ENCODE data around the gene TSSC4. TPM values are rescaled to one million over a fixed set of nuclear protein-coding genes. Genes with fewer than 3 reads are reported as not detected.

Gene TSSC4
- total and polyA plus RNA-seq, 9 of the 15 experiments (the other 6 are each of a cell fraction or from before 2014, with no cell fraction given): 0.41 to 54.2 (median 11.0) TPM

DNA sequence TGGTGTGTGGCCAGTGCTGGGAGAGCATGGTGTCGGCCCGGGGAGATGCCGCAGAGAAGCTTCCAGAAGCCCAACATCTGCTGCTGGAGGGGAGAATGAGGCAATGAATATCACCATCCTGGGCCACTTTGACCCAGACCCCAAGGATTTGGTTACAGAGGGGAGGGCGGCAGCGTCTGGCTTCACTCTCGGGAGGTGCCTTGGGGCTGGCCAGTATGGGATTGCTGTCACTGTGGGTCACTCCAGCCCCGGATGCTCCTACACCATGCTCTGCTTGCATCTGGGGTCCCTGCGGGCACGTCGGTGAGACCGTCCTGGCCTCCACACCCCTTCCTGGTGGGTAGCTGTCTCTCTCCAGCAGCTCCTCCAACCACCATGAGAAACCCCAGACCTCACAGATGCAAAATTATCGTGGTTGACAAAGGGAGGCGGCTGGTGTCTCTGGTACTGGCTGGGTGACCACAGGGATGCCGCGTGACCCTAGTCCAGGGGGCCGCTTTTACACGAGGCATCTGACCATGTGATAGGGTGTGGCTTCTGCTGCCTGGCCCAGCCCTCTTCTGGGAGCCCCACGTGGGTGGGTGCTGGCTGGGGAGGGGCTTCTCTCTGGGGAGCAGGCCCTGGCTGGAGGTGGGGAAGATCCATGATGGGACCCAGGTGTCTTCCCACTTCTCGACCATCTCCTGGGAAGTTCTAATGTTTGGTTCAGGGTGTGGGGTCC is 49.9 kb downstream of the TSSC4 start (continued):
- TF ChIP-seq, protein P1, sequence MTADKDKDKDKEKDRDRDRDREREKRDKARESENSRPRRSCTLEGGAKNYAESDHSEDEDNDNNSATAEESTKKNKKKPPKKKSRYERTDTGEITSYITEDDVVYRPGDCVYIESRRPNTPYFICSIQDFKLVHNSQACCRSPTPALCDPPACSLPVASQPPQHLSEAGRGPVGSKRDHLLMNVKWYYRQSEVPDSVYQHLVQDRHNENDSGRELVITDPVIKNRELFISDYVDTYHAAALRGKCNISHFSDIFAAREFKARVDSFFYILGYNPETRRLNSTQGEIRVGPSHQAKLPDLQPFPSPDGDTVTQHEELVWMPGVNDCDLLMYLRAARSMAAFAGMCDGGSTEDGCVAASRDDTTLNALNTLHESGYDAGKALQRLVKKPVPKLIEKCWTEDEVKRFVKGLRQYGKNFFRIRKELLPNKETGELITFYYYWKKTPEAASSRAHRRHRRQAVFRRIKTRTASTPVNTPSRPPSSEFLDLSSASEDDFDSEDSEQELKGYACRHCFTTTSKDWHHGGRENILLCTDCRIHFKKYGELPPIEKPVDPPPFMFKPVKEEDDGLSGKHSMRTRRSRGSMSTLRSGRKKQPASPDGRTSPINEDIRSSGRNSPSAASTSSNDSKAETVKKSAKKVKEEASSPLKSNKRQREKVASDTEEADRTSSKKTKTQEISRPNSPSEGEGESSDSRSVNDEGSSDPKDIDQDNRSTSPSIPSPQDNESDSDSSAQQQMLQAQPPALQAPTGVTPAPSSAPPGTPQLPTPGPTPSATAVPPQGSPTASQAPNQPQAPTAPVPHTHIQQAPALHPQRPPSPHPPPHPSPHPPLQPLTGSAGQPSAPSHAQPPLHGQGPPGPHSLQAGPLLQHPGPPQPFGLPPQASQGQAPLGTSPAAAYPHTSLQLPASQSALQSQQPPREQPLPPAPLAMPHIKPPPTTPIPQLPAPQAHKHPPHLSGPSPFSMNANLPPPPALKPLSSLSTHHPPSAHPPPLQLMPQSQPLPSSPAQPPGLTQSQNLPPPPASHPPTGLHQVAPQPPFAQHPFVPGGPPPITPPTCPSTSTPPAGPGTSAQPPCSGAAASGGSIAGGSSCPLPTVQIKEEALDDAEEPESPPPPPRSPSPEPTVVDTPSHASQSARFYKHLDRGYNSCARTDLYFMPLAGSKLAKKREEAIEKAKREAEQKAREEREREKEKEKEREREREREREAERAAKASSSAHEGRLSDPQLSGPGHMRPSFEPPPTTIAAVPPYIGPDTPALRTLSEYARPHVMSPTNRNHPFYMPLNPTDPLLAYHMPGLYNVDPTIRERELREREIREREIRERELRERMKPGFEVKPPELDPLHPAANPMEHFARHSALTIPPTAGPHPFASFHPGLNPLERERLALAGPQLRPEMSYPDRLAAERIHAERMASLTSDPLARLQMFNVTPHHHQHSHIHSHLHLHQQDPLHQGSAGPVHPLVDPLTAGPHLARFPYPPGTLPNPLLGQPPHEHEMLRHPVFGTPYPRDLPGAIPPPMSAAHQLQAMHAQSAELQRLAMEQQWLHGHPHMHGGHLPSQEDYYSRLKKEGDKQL (CRISPR knock-in tag; IDR thresholded peaks at IDR 0.05; ENCODE audit: borderline replicate concordance): no peak
- TF ChIP-seq ZNF551 (CRISPR knock-in tag; IDR thresholded peaks at IDR 0.05) (no peak), PTBP1 (IDR thresholded peaks at IDR 0.05; ENCODE audit: low read depth, low read length) (no peak), ZNF140 (CRISPR knock-in tag; IDR thresholded peaks at IDR 0.05) (no peak)
- TF ChIP-seq, protein P2, sequence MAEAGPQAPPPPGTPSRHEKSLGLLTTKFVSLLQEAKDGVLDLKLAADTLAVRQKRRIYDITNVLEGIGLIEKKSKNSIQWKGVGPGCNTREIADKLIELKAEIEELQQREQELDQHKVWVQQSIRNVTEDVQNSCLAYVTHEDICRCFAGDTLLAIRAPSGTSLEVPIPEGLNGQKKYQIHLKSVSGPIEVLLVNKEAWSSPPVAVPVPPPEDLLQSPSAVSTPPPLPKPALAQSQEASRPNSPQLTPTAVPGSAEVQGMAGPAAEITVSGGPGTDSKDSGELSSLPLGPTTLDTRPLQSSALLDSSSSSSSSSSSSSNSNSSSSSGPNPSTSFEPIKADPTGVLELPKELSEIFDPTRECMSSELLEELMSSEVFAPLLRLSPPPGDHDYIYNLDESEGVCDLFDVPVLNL (CRISPR knock-in tag; IDR thresholded peaks at IDR 0.05; ENCODE audit: low read depth): no peak

All from K562 (cell line).